Neutrophil (primary cell): ENCODE measurements around the gene TMOD1.

ENCODE experiments used
- H3K27ac ChIP-seq: fragments of 200-600 bp; sonication (generic); 2 replicates; pipeline ENCODE4 v1.5.1; 2016; ENCODE audit warnings: mild to moderate bottlenecking, moderate library complexity
- H3K27me3 ChIP-seq: fragments of 200-600 bp; sonication (generic); 2 replicates; pipeline ENCODE4 v1.6.0; 2016; ENCODE audit warnings: mild to moderate bottlenecking
- H3K36me3 ChIP-seq: fragments of 200-600 bp; sonication (generic); 2 replicates; pipeline ENCODE4 v1.5.1; 2017
- H3K4me1 ChIP-seq, 2 experiments: fragments of 200-600 bp in 1 of 2; sonication (generic) in 1 of 2; 1 replicate in 1 of 2; 2 replicates in 1 of 2; pipeline versions ENCODE4 v1.5.1 to v1.6.1; 2013 to 2016; ENCODE audit warnings: low read depth in 1 of 2, low read length in 1 of 2, mild to moderate bottlenecking in 1 of 2, moderate library complexity in 1 of 2; ENCODE audit not compliant: control insufficient read depth in 1 of 2, insufficient read depth in 1 of 2
- H3K4me3 ChIP-seq, 2 experiments: fragments of 200-600 bp in 1 of 2; sonication (generic) in 1 of 2; 1 replicate in 1 of 2; 2 replicates in 1 of 2; pipeline ENCODE4 v1.5.1; 2013 to 2016; ENCODE audit warnings: low read depth in 1 of 2, low read length in 1 of 2, mild to moderate bottlenecking in 1 of 2, moderate library complexity in 1 of 2
- H3K9me3 ChIP-seq: fragments of 200-600 bp; sonication (generic); 2 replicates; pipeline ENCODE4 v1.5.1; 2016
- TF ChIP-seq, protein P1 (sequence below): fragments of 200-600 bp; sonication (generic); IDR thresholded peaks from 2 replicates; pipeline ENCODE4 v1.5.1; 2016; ENCODE audit warnings: antibody characterized with exemption

TMOD1 gene

DNA sequence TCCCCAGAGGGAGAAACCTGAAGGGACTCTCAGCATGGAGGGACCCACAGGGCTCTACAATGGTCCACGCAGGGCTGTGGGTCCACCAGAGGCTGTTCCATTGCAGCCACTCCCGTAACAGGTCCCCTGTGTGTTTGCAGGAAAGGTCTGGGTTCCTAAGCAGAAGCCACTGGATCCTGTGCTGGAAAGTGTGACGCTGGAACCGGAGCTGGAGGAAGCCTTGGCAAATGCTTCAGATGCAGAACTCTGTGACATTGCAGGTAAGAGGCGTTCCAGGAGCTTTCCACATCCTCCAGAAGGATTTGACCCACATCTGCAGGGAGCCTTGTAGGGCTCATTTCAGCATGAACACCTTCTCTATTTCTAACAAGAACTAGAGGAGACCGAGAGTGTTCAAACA is 51.7 kb downstream of the TMOD1 start:
- Histone ChIP-seq H3K27ac (no peak overlapping the region), H3K4me1 (no peaks in the 10 kb centered on the region), H3K9me3 (no peaks in the 10 kb centered on the region), H3K27me3 (peaks cover 7% of the 10 kb centered on the region), H3K4me3 (no peak overlapping the region), H3K36me3 (no peaks in the 10 kb centered on the region)
- TF ChIP-seq, protein P1, sequence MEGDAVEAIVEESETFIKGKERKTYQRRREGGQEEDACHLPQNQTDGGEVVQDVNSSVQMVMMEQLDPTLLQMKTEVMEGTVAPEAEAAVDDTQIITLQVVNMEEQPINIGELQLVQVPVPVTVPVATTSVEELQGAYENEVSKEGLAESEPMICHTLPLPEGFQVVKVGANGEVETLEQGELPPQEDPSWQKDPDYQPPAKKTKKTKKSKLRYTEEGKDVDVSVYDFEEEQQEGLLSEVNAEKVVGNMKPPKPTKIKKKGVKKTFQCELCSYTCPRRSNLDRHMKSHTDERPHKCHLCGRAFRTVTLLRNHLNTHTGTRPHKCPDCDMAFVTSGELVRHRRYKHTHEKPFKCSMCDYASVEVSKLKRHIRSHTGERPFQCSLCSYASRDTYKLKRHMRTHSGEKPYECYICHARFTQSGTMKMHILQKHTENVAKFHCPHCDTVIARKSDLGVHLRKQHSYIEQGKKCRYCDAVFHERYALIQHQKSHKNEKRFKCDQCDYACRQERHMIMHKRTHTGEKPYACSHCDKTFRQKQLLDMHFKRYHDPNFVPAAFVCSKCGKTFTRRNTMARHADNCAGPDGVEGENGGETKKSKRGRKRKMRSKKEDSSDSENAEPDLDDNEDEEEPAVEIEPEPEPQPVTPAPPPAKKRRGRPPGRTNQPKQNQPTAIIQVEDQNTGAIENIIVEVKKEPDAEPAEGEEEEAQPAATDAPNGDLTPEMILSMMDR: no peak

DNA sequence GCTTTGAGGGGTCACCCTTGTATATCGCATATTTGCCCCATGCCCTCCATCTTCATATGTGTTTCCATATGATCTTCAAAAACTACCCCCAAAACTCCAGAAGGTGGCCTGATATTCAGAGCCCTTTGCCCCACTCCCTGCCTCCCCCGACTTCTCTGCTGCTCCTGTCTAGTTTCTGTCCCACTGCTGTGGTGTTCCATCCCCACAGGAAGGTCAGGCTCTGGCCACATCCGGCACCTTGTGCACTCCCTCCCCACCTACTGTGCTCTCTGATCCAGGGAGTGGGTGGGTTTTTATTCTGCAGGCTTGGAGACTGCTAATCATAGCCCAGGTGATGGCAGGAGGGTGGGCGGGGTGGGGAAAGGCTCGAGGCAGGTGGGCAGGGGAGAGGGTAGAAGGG is 52.4 kb downstream of the TMOD1 start:
- no peaks in the 10 kb centered on the region for H3K9me3 ChIP-seq
- TF ChIP-seq, protein P1: no peak
- peaks cover 7% of the 10 kb centered on the region for H3K27me3 ChIP-seq

DNA sequence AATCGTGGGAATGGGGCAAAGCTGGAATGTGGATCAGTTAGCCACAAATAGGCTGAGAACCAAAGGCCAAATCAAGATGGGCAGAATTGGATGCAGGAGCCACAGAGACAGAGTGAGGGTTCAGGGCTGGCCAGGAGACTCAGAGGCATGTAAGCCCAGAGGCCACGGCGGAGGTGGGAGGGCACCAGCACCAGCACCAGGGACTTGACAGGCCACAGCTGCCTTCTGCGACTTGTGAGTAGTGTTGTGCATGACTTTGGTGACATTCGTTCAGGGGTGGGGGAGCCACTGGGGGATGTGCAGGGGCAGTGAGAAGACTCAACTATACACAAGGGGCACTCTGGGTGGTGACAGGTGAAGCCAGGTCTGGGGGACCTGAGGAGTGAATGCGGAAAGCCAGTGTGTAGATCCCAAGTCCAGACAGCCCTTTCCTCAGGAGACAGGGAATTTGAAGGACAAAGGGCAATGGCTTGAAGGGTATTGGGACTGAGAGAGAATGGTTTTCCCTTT is 53.2 kb downstream of the TMOD1 start:
- TF ChIP-seq, protein P1: no peak
- H3K9me3 ChIP-seq: no peaks in the 10 kb centered on the region
- H3K27ac ChIP-seq: no peak overlapping the region
- peaks cover 7% of the 10 kb centered on the region for H3K27me3 ChIP-seq
- H3K4me1 ChIP-seq: no peaks in the 10 kb centered on the region
- no peak overlapping the region for H3K4me3 ChIP-seq
- H3K36me3 ChIP-seq: no peaks in the 10 kb centered on the region

More for the DNA sequence above, 52.4 kb downstream of the TMOD1 start:
- Histone ChIP-seq H3K36me3 (no peaks in the 10 kb centered on the region), H3K4me1 (no peaks in the 10 kb centered on the region), H3K4me3 (no peak overlapping the region), H3K27ac (no peak overlapping the region)

- no peak overlapping the region for H3K4me3 ChIP-seq
Measured at GRCh38 chr9:97555164-97555563, 53.7 kb downstream of the TMOD1 start.

GRCh38 chr9:97556036-97556720 is 54.7 kb downstream of the TMOD1 start:
- Histone ChIP-seq H3K9me3 (no peaks in the 10 kb centered on the region), H3K4me1 (no peaks in the 10 kb centered on the region), H3K27ac (no peak overlapping the region), H3K36me3 (no peaks in the 10 kb centered on the region), H3K27me3 (peaks cover 7% of the 10 kb centered on the region), H3K4me3 (no peak overlapping the region)
- TF ChIP-seq, protein P1: no peak

More at GRCh38 chr9:97555164-97555563, 53.7 kb downstream of the TMOD1 start:
- TF ChIP-seq, protein P1: no peak
- Histone ChIP-seq H3K27ac (no peak overlapping the region), H3K36me3 (no peaks in the 10 kb centered on the region), H3K9me3 (no peaks in the 10 kb centered on the region), H3K4me1 (no peaks in the 10 kb centered on the region), H3K27me3 (peaks cover 7% of the 10 kb centered on the region)
